GM23248 (cell line): Measurements from ENCODE around the gene GAL3ST3.
"Not testable (repeated sequence)": the region's sequence is repeated elsewhere in the genome, so short reads cannot be mapped to it uniquely, and the experiment has no call there.

Experiments
- EZH2 ChIP-seq: fragments of 200-600 bp; sonication (generic); IDR thresholded peaks from 2 replicates; pipeline ENCODE4 v1.6.1; 2018; ENCODE audit warnings: antibody characterized with exemption, mild to moderate bottlenecking; ENCODE audit not compliant: insufficient read depth, poor library complexity, severe bottlenecking
- EZH2phosphoT487 ChIP-seq: fragments of 200-600 bp; sonication (generic); IDR thresholded peaks from 2 replicates; pipeline ENCODE4 v1.6.1; 2018; ENCODE audit warnings: antibody characterized with exemption, moderate library complexity, mild to moderate bottlenecking, low read depth; ENCODE audit not compliant: insufficient read depth

- not testable (repeated sequence) for TF ChIP-seq EZH2, EZH2phosphoT487
Measured at GRCh38 chr11:66023186-66023440, 25.8 kb downstream of the GAL3ST3 start.
